CD4-positive, alpha-beta memory T cell (primary cell): ENCODE measurements around the gene TEF. TPM values are rescaled to one million over a fixed set of nuclear protein-coding genes. Genes with fewer than 3 reads are reported as not detected.
A peak's percentile ranks its signal among the peaks of the same experiment; 100 is the strongest.

Experiments
- CTCF ChIA-PET: fragments of 350-600 bp; sonication (Branson Sonifier 250); formaldehyde crosslinking; loops from one replicate; lab custom pipeline; 2021; ENCODE audit warnings: inconsistent platforms; ENCODE audit not compliant: partially characterized antibody; lab: Charles Lee
- POLR2A ChIA-PET: fragments of 350-600 bp; sonication (Branson Sonifier 250); formaldehyde crosslinking; loops from one replicate; lab custom pipeline; 2021; ENCODE audit not compliant: partially characterized antibody; lab: Charles Lee
- DNase-seq, 5 donors: peaks; one replicate each; pipeline versions ENCODE4 v3.0.0 to v3.0.0-alpha.2; 2020 to 2022; ENCODE audit warnings: mixed read lengths in 1 of 5
- H3K27ac ChIP-seq: one replicate; pipeline ENCODE4 v1.7.0; 2013; ENCODE audit warnings: low read depth, low read length
- H3K27me3 ChIP-seq: 2 replicates; pipeline ENCODE4 v1.7.0; 2013; ENCODE audit warnings: mild to moderate bottlenecking, low read length, moderate library complexity; ENCODE audit not compliant: insufficient read depth
- H3K36me3 ChIP-seq: 2 replicates; pipeline ENCODE4 v1.7.0; 2013; ENCODE audit warnings: mild to moderate bottlenecking, low read length, moderate library complexity; ENCODE audit not compliant: insufficient read depth
- H3K4me1 ChIP-seq: 2 replicates; pipeline ENCODE4 v1.7.0; 2013; ENCODE audit warnings: mild to moderate bottlenecking, low read length, moderate library complexity; ENCODE audit not compliant: insufficient read depth
- H3K4me3 ChIP-seq, 2 donors: one replicate each; pipeline ENCODE4 v1.7.0; 2013; ENCODE audit warnings: low read length in 2 of 2, mild to moderate bottlenecking in 1 of 2
- H3K9me3 ChIP-seq, 2 donors: one replicate each; pipeline ENCODE4 v1.7.0; 2013; ENCODE audit warnings: low read length in 2 of 2, control low read depth in 1 of 2; ENCODE audit not compliant: control insufficient read depth in 1 of 2
- H3K27ac Mint-ChIP-seq, 7 donors: one replicate each; pipeline ENCODE4 v1.8.0; 2020 to 2021; ENCODE audit warnings: mixed read lengths in 7 of 7, mild to moderate bottlenecking in 6 of 7, inconsistent platforms in 3 of 7, moderate library complexity in 3 of 7
- H3K27me3 Mint-ChIP-seq, 2 donors: one replicate each; pipeline ENCODE4 v1.8.0; 2020 to 2021; ENCODE audit warnings: mixed read lengths in 2 of 2
- H3K36me3 Mint-ChIP-seq, 2 donors: one replicate each; pipeline ENCODE4 v1.8.0; 2020 to 2021; ENCODE audit warnings: mixed read lengths in 2 of 2, inconsistent platforms in 1 of 2, mild to moderate bottlenecking in 1 of 2
- H3K4me1 Mint-ChIP-seq, 4 donors: one replicate each; pipeline ENCODE4 v1.8.0; 2020 to 2021; ENCODE audit warnings: mixed read lengths in 4 of 4, mild to moderate bottlenecking in 1 of 4
- H3K4me3 Mint-ChIP-seq, 8 donors: one replicate each; pipeline ENCODE4 v1.8.0; 2020 to 2021; ENCODE audit warnings: mixed read lengths in 8 of 8, mild to moderate bottlenecking in 7 of 8, moderate library complexity in 6 of 8, inconsistent platforms in 3 of 8
- H3K9me3 Mint-ChIP-seq, 8 donors: one replicate each; pipeline ENCODE4 v1.8.0; 2020 to 2021; ENCODE audit warnings: mixed read lengths in 8 of 8, mild to moderate bottlenecking in 5 of 8, inconsistent platforms in 3 of 8, moderate library complexity in 1 of 8
- intact Hi-C: fragments of 100-400 bp; cut with micrococcal nuclease; formaldehyde crosslinking; loops from one replicate; pipeline ENCODE4 v1.15.1; 2023
- polyA plus RNA-seq, 2 donors: library from polyadenylated mRNA; unstranded; fragments of 300-500 nt; fragmentation: Illumina TruSeq; gene quantifications; one replicate each; pipeline ENCODE4 v1.2.3, GENCODE V29; 2021
- total RNA-seq, 2 experiments: library from RNA; stranded (reverse); gene quantifications; one replicate each; pipeline ENCODE4 v1.2.3, GENCODE V29; 2021

Gene TEF
- total and polyA plus RNA-seq, 4 experiments from 2014 or later: 4.4 to 8.8 (median 6.5) TPM

DNA sequence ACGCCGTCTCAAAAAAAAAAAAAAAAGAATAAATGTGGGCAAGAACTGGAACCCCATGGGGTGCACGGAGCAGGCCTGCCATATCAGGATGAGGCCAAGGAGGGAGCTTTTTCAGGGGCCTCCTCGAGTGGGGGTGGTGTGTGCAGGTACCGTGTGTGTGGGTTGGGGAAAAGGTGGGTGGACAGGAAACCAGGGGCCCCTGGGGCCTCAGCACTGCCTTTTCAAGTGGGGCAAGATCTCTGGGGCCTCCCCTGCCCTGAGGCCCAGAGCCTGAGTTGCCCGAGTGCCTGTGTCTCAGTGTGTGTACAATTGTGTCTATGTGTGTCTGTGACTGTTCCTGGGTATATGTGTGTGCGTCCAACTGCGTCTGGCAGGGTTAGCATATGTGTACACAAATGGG is 23.8 kb downstream of the TEF start:
- no peaks in the 10 kb centered on the region for H3K36me3 ChIP-seq
- ChIA-PET POLR2A (interaction anchor here (1.3 to 2.3 kb wide), 2 partner anchors 41 to 120 kb away, joined by 4 to 34 read pairs; partner anchors contain the start of gene TOB2), CTCF (interaction anchor here (1.3 to 7.6 kb wide), 3 partner anchors 22 to 122 kb away, joined by 3 to 136 read pairs (median 124); no protein-coding TSS in a partner anchor)
- no peaks in the 10 kb centered on the region for H3K27me3 ChIP-seq
- intact Hi-C loops: no loop called here
- H3K27ac Mint-ChIP-seq: no peak overlapping the region
- DNase-seq: no peak
- no peaks in the 10 kb centered on the region for H3K27me3 Mint-ChIP-seq
- H3K4me1 ChIP-seq: peaks cover 12% of the 10 kb centered on the region
- H3K27ac ChIP-seq: no peak overlapping the region
- no peaks in the 10 kb centered on the region for H3K9me3 ChIP-seq
- H3K4me1 Mint-ChIP-seq: peaks cover 3 to 7% (median 6%) of the 10 kb centered on the region in 4 donors
- no peaks in the 10 kb centered on the region for H3K9me3 Mint-ChIP-seq
- no peak overlapping the region for H3K4me3 ChIP-seq
- H3K4me3 Mint-ChIP-seq: no peak overlapping the region
- H3K36me3 Mint-ChIP-seq: no peaks in the 10 kb centered on the region

- H3K9me3 Mint-ChIP-seq: no peaks in the 10 kb centered on the region
- Histone ChIP-seq H3K27ac (no peak overlapping the region), H3K4me1 (peaks cover 12% of the 10 kb centered on the region), H3K27me3 (no peaks in the 10 kb centered on the region), H3K9me3 (no peaks in the 10 kb centered on the region), H3K4me3 (no peak overlapping the region), H3K36me3 (no peaks in the 10 kb centered on the region)
- DNase-seq: no peak
- ChIA-PET POLR2A (interaction anchor here (1.3 kb wide), 1 partner anchor 40 kb away, joined by 4 read pairs; the partner anchor contains the start of gene TOB2), CTCF (interaction anchor here (0.7 to 7.6 kb wide), 4 partner anchors 21 to 154 kb away, joined by 3 to 136 read pairs (median 64); no protein-coding TSS in a partner anchor)
- no peaks in the 10 kb centered on the region for H3K36me3 Mint-ChIP-seq
- no peaks in the 10 kb centered on the region for H3K27me3 Mint-ChIP-seq
- intact Hi-C loops: no loop called here
- H3K27ac Mint-ChIP-seq: peak overlapping the region in 2 of 7 donors; percentile 46 to 64
- peaks cover 4 to 10% (median 8%) of the 10 kb centered on the region in 4 donors for H3K4me1 Mint-ChIP-seq
- no peak overlapping the region for H3K4me3 Mint-ChIP-seq
Observed at GRCh38 chr22:41406410-41406809, 24.7 kb downstream of the TEF start.

DNA sequence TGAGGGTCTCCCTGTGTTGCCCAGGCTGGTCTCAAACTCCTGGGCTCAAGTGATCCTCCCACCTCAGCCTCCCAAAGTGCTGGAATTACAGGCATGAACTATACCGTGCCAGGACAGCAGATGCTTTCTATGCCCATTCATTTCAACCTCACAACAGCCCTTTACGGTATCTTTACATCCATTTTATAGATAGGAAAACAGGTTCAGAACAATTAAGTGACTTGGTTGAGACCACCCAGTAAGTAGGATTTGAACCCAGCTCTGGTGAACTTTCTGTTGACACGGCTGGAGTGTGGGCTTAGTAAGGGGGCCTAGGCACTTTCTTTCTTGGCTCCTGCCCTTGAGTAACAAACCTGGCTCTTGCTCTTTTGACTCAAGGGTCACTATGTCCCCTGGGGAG is 25.7 kb downstream of the TEF start:
- H3K27me3 Mint-ChIP-seq: no peaks in the 10 kb centered on the region
- H3K27ac Mint-ChIP-seq: peak overlapping the region in 1 of 7 donors; percentile 57
- Histone ChIP-seq H3K27ac (no peak overlapping the region), H3K36me3 (no peaks in the 10 kb centered on the region), H3K9me3 (no peaks in the 10 kb centered on the region), H3K4me1 (peaks cover 17% of the 10 kb centered on the region), H3K4me3 (no peak overlapping the region), H3K27me3 (no peaks in the 10 kb centered on the region)
- H3K4me1 Mint-ChIP-seq: peaks cover 9 to 18% (median 14%) of the 10 kb centered on the region in 4 donors
- ChIA-PET CTCF (interaction anchor here (4.0 kb wide), 1 partner anchor 120 kb away, joined by 21 read pairs; no protein-coding TSS in a partner anchor), POLR2A (no interaction called here)
- intact Hi-C loops: no loop called here
- H3K9me3 Mint-ChIP-seq: no peaks in the 10 kb centered on the region
- no peak overlapping the region for H3K4me3 Mint-ChIP-seq
- H3K36me3 Mint-ChIP-seq: no peaks in the 10 kb centered on the region
- no peak for DNase-seq

- Histone ChIP-seq H3K36me3 (no peaks in the 10 kb centered on the region), H3K27me3 (no peaks in the 10 kb centered on the region), H3K4me1 (peaks cover 21% of the 10 kb centered on the region), H3K27ac (no peak overlapping the region), H3K4me3 (no peak overlapping the region), H3K9me3 (no peaks in the 10 kb centered on the region)
- ChIA-PET POLR2A (no interaction called here), CTCF (interaction anchor here (1.1 to 4.0 kb wide), 3 partner anchors 109 to 211 kb away, joined by 3 to 21 read pairs (median 11); no protein-coding TSS in a partner anchor)
- Mint-ChIP-seq H3K27ac (no peak overlapping the region), H3K27me3 (no peaks in the 10 kb centered on the region), H3K4me1 (peaks cover 10 to 25% (median 16%) of the 10 kb centered on the region in 4 donors), H3K4me3 (no peak overlapping the region), H3K36me3 (peaks cover 0 to 3% of the 10 kb centered on the region in 2 donors), H3K9me3 (no peaks in the 10 kb centered on the region)
- intact Hi-C loops: no loop called here
- no peak for DNase-seq
Observed at GRCh38 chr22:41408665-41409064, 26.9 kb downstream of the TEF start.

DNA sequence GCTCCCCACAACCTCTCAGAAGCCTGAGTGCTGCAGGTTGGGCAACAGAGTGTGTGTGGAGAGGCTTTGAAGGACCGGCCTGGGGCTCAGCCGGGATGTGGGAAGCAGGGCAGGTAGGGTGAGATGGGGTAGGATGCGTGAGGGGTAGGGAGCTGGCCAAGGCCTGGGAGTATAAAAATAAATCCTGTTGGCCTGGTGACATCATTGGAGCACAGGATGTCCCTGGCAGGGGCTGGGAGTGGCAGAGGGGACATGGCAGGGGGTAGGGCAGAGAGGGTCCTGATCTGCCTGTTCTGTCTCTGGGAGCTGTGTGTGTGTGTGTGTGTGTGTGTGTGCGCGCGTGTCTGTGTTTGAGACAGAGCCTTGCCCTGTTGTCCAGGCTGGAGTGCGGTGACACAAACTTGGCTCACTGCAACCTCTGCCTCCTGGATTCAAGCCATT is 28.6 kb downstream of the TEF start:
- H3K27me3 Mint-ChIP-seq: no peaks in the 10 kb centered on the region
- H3K27ac Mint-ChIP-seq: peak overlapping the region in 6 of 7 donors; percentile 38 to 99 (median 60)
- intact Hi-C loops: no loop called here
- peaks cover 0 to 9% of the 10 kb centered on the region in 2 donors for H3K36me3 Mint-ChIP-seq
- POLR2A ChIA-PET: no interaction called here
- no peaks in the 10 kb centered on the region for H3K27me3 ChIP-seq
- H3K4me1 Mint-ChIP-seq: peaks cover 13 to 34% (median 20%) of the 10 kb centered on the region in 4 donors
- no peak overlapping the region for H3K4me3 ChIP-seq
- H3K4me3 Mint-ChIP-seq: peak overlapping the region in 1 of 8 donors; percentile 36
- peaks cover 25% of the 10 kb centered on the region for H3K4me1 ChIP-seq
- H3K9me3 Mint-ChIP-seq: no peaks in the 10 kb centered on the region
- no peaks in the 10 kb centered on the region for H3K36me3 ChIP-seq
- CTCF ChIA-PET: interaction anchor here (0.8 to 4.0 kb wide), 6 partner anchors 58 to 123 kb away, joined by 3 to 21 read pairs (median 4); partner anchors contain the start of gene PHF5A
- H3K27ac ChIP-seq: no peak overlapping the region
- DNase-seq: no peak
- H3K9me3 ChIP-seq: no peaks in the 10 kb centered on the region

GRCh38 chr22:41411021-41411851 is 29.5 kb downstream of the TEF start:
- Mint-ChIP-seq H3K27me3 (no peaks in the 10 kb centered on the region), H3K9me3 (no peaks in the 10 kb centered on the region), H3K4me3 (peak overlapping the region in 2 of 8 donors; percentile 39 to 54), H3K27ac (peak overlapping the region; percentile 67 to 99 (median 98)), H3K36me3 (peaks cover 0 to 9% of the 10 kb centered on the region in 2 donors), H3K4me1 (peaks cover 13 to 40% (median 26%) of the 10 kb centered on the region in 4 donors)
- ChIA-PET POLR2A (interaction anchor here (1.6 to 2.1 kb wide), 3 partner anchors 24 to 209 kb away, joined by 4 to 12 read pairs (median 6); partner anchors contain the start of genes DESI1, POLR3H and XRCC6), CTCF (interaction anchor here (0.9 to 4.0 kb wide), 5 partner anchors 27 to 116 kb away, joined by 3 to 21 read pairs (median 3); no protein-coding TSS in a partner anchor)
- no peak overlapping the region for H3K27ac ChIP-seq
- H3K36me3 ChIP-seq: no peaks in the 10 kb centered on the region
- no peak overlapping the region for H3K4me3 ChIP-seq
- intact Hi-C loops: no loop called here
- no peak for DNase-seq
- H3K27me3 ChIP-seq: no peaks in the 10 kb centered on the region
- H3K4me1 ChIP-seq: peaks cover 26% of the 10 kb centered on the region
- H3K9me3 ChIP-seq: no peaks in the 10 kb centered on the region

- Histone ChIP-seq H3K4me1 (peaks cover 34% of the 10 kb centered on the region), H3K27ac (peak overlapping the region; percentile 94), H3K36me3 (no peaks in the 10 kb centered on the region), H3K27me3 (no peaks in the 10 kb centered on the region), H3K4me3 (peak overlapping the region in 1 of 2 donors; percentile 18), H3K9me3 (no peaks in the 10 kb centered on the region)
- H3K9me3 Mint-ChIP-seq: no peaks in the 10 kb centered on the region
- no peaks in the 10 kb centered on the region for H3K27me3 Mint-ChIP-seq
- no peak for DNase-seq
- intact Hi-C loops: no loop called here
- POLR2A ChIA-PET: no interaction called here
- CTCF ChIA-PET: interaction anchor here (0.7 kb wide), 1 partner anchor 699 kb away, joined by 3 read pairs; no protein-coding TSS in a partner anchor
- H3K27ac Mint-ChIP-seq: peak overlapping the region in 6 of 7 donors; percentile 42 to 99 (median 80)
- peak overlapping the region; percentile 67 to 98 (median 96) for H3K4me3 Mint-ChIP-seq
- H3K4me1 Mint-ChIP-seq: peaks cover 17 to 45% (median 31%) of the 10 kb centered on the region in 4 donors
- peaks cover 0 to 9% of the 10 kb centered on the region in 2 donors for H3K36me3 Mint-ChIP-seq
Observed at GRCh38 chr22:41415554-41415953, 33.8 kb downstream of the TEF start.
